T-helper 1 cell treated with Interleukin-12 subunit alpha and Interleukin-12 subunit beta and Interleukin-4 antibody, amounts not matched to agents 30 ng/mL and 1 ng/mL, for 36 hours (primary cell): ENCODE data around the gene PI4K2A. TPM values are rescaled to one million over a fixed set of nuclear protein-coding genes. Genes with fewer than 3 reads are reported as not detected.
"Not testable (repeated sequence)": the region's sequence is repeated elsewhere in the genome, so short reads cannot be mapped to it uniquely, and the experiment has no call there.

Source experiments
- intact Hi-C: fragments of 100-400 bp; cut with micrococcal nuclease; formaldehyde crosslinking; loops from one replicate; pipeline ENCODE4 v1.15.1; 2024
- total RNA-seq: library from RNA; stranded (reverse); gene quantifications from 2 replicates; pipeline ENCODE4 v1.2.3, GENCODE V29; 2022

Gene PI4K2A
- total RNA-seq, 1 donor from 2014 or later: 14.1 TPM

- intact Hi-C loops: loop anchor here (5.0 kb wide), 1 partner anchor 1939 kb away; the partner anchor contains the start of gene TCTN3
These were observed 9.4 kb upstream of the PI4K2A start for GRCh38 chr10:97631098-97631497.

GRCh38 chr10:97632949-97633884 lies 7.3 kb upstream of the PI4K2A start, which contains the start of gene MORN4:
Gene MORN4, minus strand, starts transcription at chr10:97633500. Its CDS starts 13,847 bp downstream, at chr10:97619653.
- intact Hi-C loops: loop anchor here (1.0 to 5.0 kb wide), 10 partner anchors 8 to 1941 kb away; partner anchors contain the start of genes ARHGAP19, AVPI1, MMS19 and PGAM1

- intact Hi-C loops: loop anchor here (1.0 to 5.0 kb wide), 10 partner anchors 7 to 1942 kb away; partner anchors contain the start of genes ARHGAP19, AVPI1, MMS19 and PGAM1
These were observed 6.5 kb upstream of the PI4K2A start for GRCh38 chr10:97633921-97634320.

GRCh38 chr10:97635577-97635976 lies 4.9 kb upstream of the PI4K2A start:
- intact Hi-C loops: no loop called here

GRCh38 chr10:97639090-97639489 lies 1.4 kb upstream of the PI4K2A start:
- intact Hi-C loops: not testable (repeated sequence)

GRCh38 chr10:97640868-97641811 lies 669 bp downstream of the PI4K2A start:
- intact Hi-C loops: loop anchor here (1.0 to 5.0 kb wide), 15 partner anchors 8 to 1789 kb away; partner anchors contain the start of genes ARHGAP19, AVPI1, EXOSC1 and FRAT1

GRCh38 chr10:97642471-97643159 lies 2.1 kb downstream of the PI4K2A start:
- intact Hi-C loops: loop anchor here (5.0 kb wide), 1 partner anchor 810 kb away; the partner anchor contains the start of gene LCOR

- intact Hi-C loops: loop anchor here (5.0 kb wide), 1 partner anchor 811 kb away; the partner anchor contains the start of gene LCOR
These were observed 3.0 kb downstream of the PI4K2A start for GRCh38 chr10:97643441-97643985.

GRCh38 chr10:97644936-97645335 lies 4.5 kb downstream of the PI4K2A start:
- intact Hi-C loops: loop anchor here (5.0 kb wide), 1 partner anchor 813 kb away; the partner anchor contains the start of gene LCOR

- intact Hi-C loops: no loop called here
These were observed 7.1 kb downstream of the PI4K2A start for GRCh38 chr10:97647556-97647955.

GRCh38 chr10:97648562-97649404 lies 8.3 kb downstream of the PI4K2A start:
- intact Hi-C loops: loop anchor here (1.0 to 2.0 kb wide), 2 partner anchors 8 to 38 kb away; partner anchors contain the start of genes AVPI1 and PI4K2A

GRCh38 chr10:97649405-97649750 lies 8.9 kb downstream of the PI4K2A start:
- intact Hi-C loops: loop anchor here (1.0 to 2.0 kb wide), 2 partner anchors 9 to 37 kb away; partner anchors contain the start of genes AVPI1 and PI4K2A

GRCh38 chr10:97650726-97651125 lies 10.3 kb downstream of the PI4K2A start:
- intact Hi-C loops: no loop called here

GRCh38 chr10:97651773-97652172 lies 11.3 kb downstream of the PI4K2A start:
- intact Hi-C loops: no loop called here

- intact Hi-C loops: no loop called here
These were observed 16.3 kb downstream of the PI4K2A start for GRCh38 chr10:97656777-97657176.

GRCh38 chr10:97659589-97659988 lies 19.1 kb downstream of the PI4K2A start:
- intact Hi-C loops: no loop called here

GRCh38 chr10:97664282-97664850 lies 23.9 kb downstream of the PI4K2A start:
- intact Hi-C loops: no loop called here

- intact Hi-C loops: no loop called here
These were observed 26.5 kb downstream of the PI4K2A start for GRCh38 chr10:97666992-97667391.

- intact Hi-C loops: no loop called here
These were observed 27.0 kb downstream of the PI4K2A start for GRCh38 chr10:97667463-97667862.
